GM12878 (cell line): ENCODE results near the gene AMBRA1. TPM values are rescaled to one million over a fixed set of nuclear protein-coding genes. Genes with fewer than 3 reads are reported as not detected.

Experiments used
- ATAC-seq: fragments of 200-7000 bp; cut with Tn5 transposase; 3 replicates; pipeline ENCODE4 v1.9.1; 2020; ENCODE audit warnings: mild to moderate bottlenecking, moderate library complexity
- BruUV-seq: library from RNA; stranded (reverse); fragments of 400-500 nt; replicated peaks from 2 replicates; lab custom pipeline; 2021; lab: Mats Ljungman, UMichigan
- CTCF ChIA-PET: fragments of 300-600 bp; sonication (Branson Sonifier 250); formaldehyde crosslinking; extraction: SDS; loops from one replicate; lab custom pipeline; 2021; ENCODE audit warnings: inconsistent platforms; lab: Yijun Ruan, JAX
- POLR2A ChIA-PET: fragments of 350-600 bp; formaldehyde crosslinking; extraction: SDS; loops from one replicate; lab custom pipeline; 2021; ENCODE audit warnings: inconsistent platforms; lab: Charles Lee
- RAD21 ChIA-PET: fragments of 300-600 bp; sonication (Branson Sonifier 250); formaldehyde crosslinking; loops from one replicate; lab custom pipeline; 2023; ENCODE audit warnings: antibody characterized with exemption; ENCODE audit not compliant: unreplicated experiment; lab: Charles Lee
- SMC1A ChIA-PET: fragments of 300-600 bp; sonication (Branson Sonifier 250); formaldehyde crosslinking; loops from one replicate; lab custom pipeline; 2023; ENCODE audit not compliant: unreplicated experiment, uncharacterized antibody; lab: Charles Lee
- DNase-seq: peaks from one replicate; pipeline ENCODE4 v3.0.0-alpha.2; 2011; ENCODE audit warnings: low read depth, low spot score
- FAIRE-seq: peaks from 3 replicates; lab custom pipeline; 2011; peaks lifted over from hg19 to GRCh38; lab: Jason Lieb, UNC
- H2AFZ ChIP-seq: 2 replicates; pipeline ENCODE4 v1.6.0; 2011; ENCODE audit warnings: low read depth, low read length, control low read depth; ENCODE audit not compliant: control insufficient read depth
- H3K27ac ChIP-seq: 2 replicates; pipeline ENCODE4 v1.5.1; 2011; ENCODE audit warnings: control low read depth; ENCODE audit not compliant: control insufficient read depth, insufficient read depth
- H3K27me3 ChIP-seq, 2 experiments: replicated peaks in 1 of 2; 2 replicates each; pipeline versions ENCODE4 v1.6.0 to v1.6.1; 2011; ENCODE audit warnings: low read length in 1 of 2; ENCODE audit not compliant: control insufficient read depth in 2 of 2, insufficient read depth in 2 of 2
- H3K36me3 ChIP-seq, 2 experiments: 2 replicates each; pipeline ENCODE4 v1.5.1; 2011; ENCODE audit warnings: low read length in 1 of 2; ENCODE audit not compliant: control insufficient read depth in 2 of 2, insufficient read depth in 2 of 2
- H3K4me1 ChIP-seq: 2 replicates; pipeline ENCODE4 v1.6.1; 2011; ENCODE audit warnings: mild to moderate bottlenecking, low read length, moderate library complexity, mixed read lengths; ENCODE audit not compliant: control insufficient read depth, insufficient read depth
- H3K4me2 ChIP-seq: 2 replicates; pipeline ENCODE4 v1.6.0; 2011; ENCODE audit warnings: control low read depth; ENCODE audit not compliant: control insufficient read depth, insufficient read depth
- H3K4me3 ChIP-seq: fragments of 200-600 bp; sonication (generic); 2 replicates; pipeline ENCODE4 v1.5.1; 2016
- H3K79me2 ChIP-seq: 2 replicates; pipeline ENCODE4 v1.6.0; 2011; ENCODE audit warnings: low read length; ENCODE audit not compliant: control insufficient read depth, insufficient read depth
- H3K9ac ChIP-seq: 2 replicates; pipeline ENCODE4 v1.8.0; 2011; ENCODE audit warnings: low read length, control low read depth, mixed read lengths; ENCODE audit not compliant: control insufficient read depth, insufficient read depth
- H3K9me3 ChIP-seq: replicated peaks from 3 replicates; pipeline ENCODE4 v1.5.1; 2011; ENCODE audit warnings: mild to moderate bottlenecking, low read length; ENCODE audit not compliant: control insufficient read depth, insufficient read depth
- H4K20me1 ChIP-seq: 2 replicates; pipeline ENCODE4 v1.6.0; 2011; ENCODE audit not compliant: control insufficient read depth, insufficient read depth
- E4F1 ChIP-seq: fragments of 450-650 bp; IDR thresholded peaks from 2 replicates; pipeline ENCODE4 v1.6.1; 2018; ENCODE audit warnings: borderline replicate concordance, mild to moderate bottlenecking; ENCODE audit not compliant: partially characterized antibody
- MTA3 ChIP-seq: IDR thresholded peaks from 2 replicates; pipeline ENCODE4 v1.6.1; 2012; ENCODE audit warnings: low read length, inconsistent platforms, borderline replicate concordance
- ZNF622 ChIP-seq: fragments of 450-650 bp; IDR thresholded peaks from 2 replicates; pipeline ENCODE4 v1.6.1; 2017; ENCODE audit warnings: mild to moderate bottlenecking, inconsistent platforms
- WGBS: methylation state at CpG from one replicate; pipeline ENCODE4 v1.1.6; 2016; ENCODE audit warnings: low lambda C conversion rate; ENCODE audit not compliant: insufficient replicate concordance, insufficient coverage; ENCODE audit errors: missing lambda C conversion rate; 5-methylcytosine and 5-hydroxymethylcytosine counted together
- in situ Hi-C: fragments of 300-500 bp; cut with MboI; formaldehyde crosslinking; loops from 9 replicates; pipeline ENCODE4 v1.14.3; 2018; ENCODE audit warnings: mixed read lengths
- intact Hi-C: fragments of 100-400 bp; cut with micrococcal nuclease; formaldehyde crosslinking; loops from one replicate; pipeline ENCODE4 v1.14.2; 2022; ENCODE audit not compliant: unreplicated experiment
- polyA plus RNA-seq, 11 experiments: library from polyadenylated mRNA; depleted of rRNA in 4 of 11; unstranded in 6 of 11; stranded (reverse) in 5 of 11; fragments of >200 nt; fragmentation: Nextera tagmentation in 4 of 11; fragmentation: Illumina TruSeq in 1 of 11; extraction: Ambion mirVana in 4 of 11; extraction: Trizol in 1 of 11; gene quantifications; 1 replicate in 1 of 11; 2 replicates in 10 of 11; pipeline versions ENCODE4 v1.2.1 to v1.2.3, GENCODE V29; 2011 to 2016; ENCODE audit warnings: inconsistent platforms in 2 of 11, missing spikeins in 2 of 11, low read depth in 1 of 11
- total RNA-seq, 4 experiments: library from RNA; depleted of rRNA in 3 of 4; stranded (reverse); fragments of >200 nt in 3 of 4; fragmentation: Illumina TruSeq in 1 of 4; extraction: Trizol in 1 of 4; gene quantifications; 2 replicates each; pipeline versions ENCODE4 v1.2.1 to v1.2.3, GENCODE V29; 2013 to 2021

The AMBRA1 gene
- total and polyA plus RNA-seq, 10 of the 15 experiments (the other 5 are each of a cell fraction or from before 2014, with no cell fraction given) = 0.57 to 34.3 (median 13.7) TPM

GRCh38 chr11:46387919-46388618 is 205.8 kb downstream of the AMBRA1 start:
- no peak overlapping the region for H3K4me3 ChIP-seq
- no TSS peak for BruUV-seq
- H2AFZ ChIP-seq = no peak overlapping the region
- H3K4me1 ChIP-seq = peaks cover 6% of the 10 kb centered on the region
- ATAC-seq (no peak), DNase-seq (no peak), FAIRE-seq (no peak)
- H4K20me1 ChIP-seq = no peaks in the 10 kb centered on the region
- CTCF ChIA-PET = interaction anchor here (0.6 to 6.7 kb wide), 34 partner anchors 9 to 991 kb away, joined by 3 to 94 read pairs (median 6); partner anchors contain the start of genes ATG13 and HARBI1
- H3K27ac ChIP-seq = no peak overlapping the region
- RAD21 ChIA-PET = interaction anchor here (0.5 to 3.4 kb wide), 15 partner anchors 35 to 820 kb away, joined by 3 to 16 read pairs (median 5); no protein-coding TSS in a partner anchor
- 4% methylated on average over 22 of the region's 24 CpGs for WGBS
- H3K27me3 ChIP-seq = peaks cover 13 to 16% of the 10 kb centered on the region in 2 experiments
- H3K9me3 ChIP-seq = no peaks in the 10 kb centered on the region
- intact Hi-C loops (loop anchor here (2.0 kb wide), 1 partner anchor 229 kb away; the partner anchor contains the start of genes ATG13 and HARBI1), in situ Hi-C loops (no loop called here)
- TF ChIP-seq E4F1 (no peak), MTA3 (no peak), ZNF622 (no peak)
- no peak overlapping the region for H3K4me2 ChIP-seq
- no peaks in the 10 kb centered on the region for H3K36me3 ChIP-seq
- H3K9ac ChIP-seq = no peak overlapping the region
- H3K79me2 ChIP-seq = no peaks in the 10 kb centered on the region
- SMC1A ChIA-PET = interaction anchor here (0.9 to 4.9 kb wide), 20 partner anchors 14 to 231 kb away, joined by 3 to 24 read pairs (median 4); partner anchors contain the start of genes ATG13 and HARBI1
- POLR2A ChIA-PET = interaction anchor here (1.2 kb wide), 1 partner anchor 147 kb away, joined by 3 read pairs; no protein-coding TSS in a partner anchor
